Naive thymus-derived CD4-positive, alpha-beta T cell (primary cell): Measurements from ENCODE around the gene SOX21. TPM values are rescaled to one million over a fixed set of nuclear protein-coding genes. Genes with fewer than 3 reads are reported as not detected.

Source experiments
- ATAC-seq: fragments of 150-1000 bp; cut with Tn5 transposase; 2 replicates; pipeline ENCODE4 v1.10.0; 2021; ENCODE audit warnings: mild to moderate bottlenecking, moderate library complexity
- CTCF ChIA-PET: fragments of 350-600 bp; sonication (Branson Sonifier 250); formaldehyde crosslinking; loops from one replicate; lab custom pipeline; 2021; ENCODE audit warnings: antibody characterized with exemption; lab: Charles Lee
- POLR2A ChIA-PET: fragments of 350-600 bp; sonication (Branson Sonifier 250); formaldehyde crosslinking; loops from one replicate; lab custom pipeline; 2021; ENCODE audit warnings: antibody characterized with exemption, inconsistent platforms; lab: Charles Lee
- DNase-seq, 9 donors: peaks; one replicate each; pipeline versions ENCODE4 v3.0.0 to v3.0.0-alpha.2; 2020 to 2022; ENCODE audit warnings: mixed read lengths in 1 of 9
- H3K27ac ChIP-seq: one replicate; pipeline ENCODE4 v1.7.0; 2013; ENCODE audit warnings: mild to moderate bottlenecking, low read depth, low read length, moderate library complexity
- H3K27me3 ChIP-seq, 2 donors: one replicate each; pipeline ENCODE4 v1.7.0; 2013; ENCODE audit warnings: low read length in 2 of 2, mild to moderate bottlenecking in 2 of 2, moderate library complexity in 2 of 2; ENCODE audit not compliant: control insufficient read depth in 2 of 2, insufficient read depth in 2 of 2
- H3K36me3 ChIP-seq, 3 experiments: 1 replicate in 2 of 3; 2 replicates in 1 of 3; pipeline ENCODE4 v1.7.0; 2013; ENCODE audit warnings: low read length in 3 of 3, mild to moderate bottlenecking in 3 of 3, moderate library complexity in 1 of 3; ENCODE audit not compliant: insufficient read depth in 3 of 3, control insufficient read depth in 2 of 3
- H3K4me1 ChIP-seq, 2 donors: one replicate each; pipeline ENCODE4 v1.7.0; 2013; ENCODE audit warnings: low read length in 2 of 2, mild to moderate bottlenecking in 2 of 2, moderate library complexity in 1 of 2; ENCODE audit not compliant: control insufficient read depth in 2 of 2, insufficient read depth in 2 of 2
- H3K4me3 ChIP-seq: 2 replicates; pipeline ENCODE4 v1.7.0; 2013; ENCODE audit warnings: mild to moderate bottlenecking, low read length
- H3K9me3 ChIP-seq, 3 experiments: 1 replicate in 2 of 3; 2 replicates in 1 of 3; pipeline ENCODE4 v1.7.0; 2013; ENCODE audit warnings: low read length in 3 of 3; ENCODE audit not compliant: control insufficient read depth in 2 of 3
- H3K27ac Mint-ChIP-seq, 9 donors: one replicate each; pipeline ENCODE4 v1.8.0; 2020 to 2022; ENCODE audit warnings: mixed read lengths in 9 of 9, mild to moderate bottlenecking in 8 of 9, moderate library complexity in 5 of 9, inconsistent platforms in 2 of 9
- H3K27me3 Mint-ChIP-seq, 5 donors: one replicate each; pipeline ENCODE4 v1.8.0; 2021 to 2022; ENCODE audit warnings: mixed read lengths in 5 of 5, mild to moderate bottlenecking in 1 of 5
- H3K36me3 Mint-ChIP-seq, 5 donors: one replicate each; pipeline ENCODE4 v1.8.0; 2020 to 2022; ENCODE audit warnings: mixed read lengths in 5 of 5, mild to moderate bottlenecking in 3 of 5, inconsistent platforms in 1 of 5
- H3K4me1 Mint-ChIP-seq, 7 donors: one replicate each; pipeline ENCODE4 v1.8.0; 2020 to 2022; ENCODE audit warnings: mixed read lengths in 7 of 7, mild to moderate bottlenecking in 3 of 7, inconsistent platforms in 1 of 7
- H3K4me3 Mint-ChIP-seq, 10 donors: one replicate each; pipeline ENCODE4 v1.8.0; 2020 to 2022; ENCODE audit warnings: mild to moderate bottlenecking in 10 of 10, mixed read lengths in 10 of 10, moderate library complexity in 6 of 10, inconsistent platforms in 2 of 10
- H3K9me3 Mint-ChIP-seq, 11 donors: one replicate each; pipeline ENCODE4 v1.8.0; 2020 to 2022; ENCODE audit warnings: mixed read lengths in 11 of 11, mild to moderate bottlenecking in 4 of 11, inconsistent platforms in 1 of 11, moderate library complexity in 1 of 11
- intact Hi-C, 2 donors: fragments of 100-400 bp; cut with micrococcal nuclease; formaldehyde crosslinking; loops; one replicate each; pipeline ENCODE4 v1.15.1; 2023
- polyA plus RNA-seq, 2 donors: library from polyadenylated mRNA; unstranded; fragments of 300-500 nt; fragmentation: Illumina TruSeq; gene quantifications; one replicate each; pipeline ENCODE4 v1.2.3, GENCODE V29; 2021
- total RNA-seq, 6 experiments: library from RNA in 5 of 6; stranded (reverse) in 5 of 6; gene quantifications; 1 replicate in 5 of 6; 2 replicates in 1 of 6; pipeline ENCODE4 v1.2.3 and lab custom pipeline; 2021 to 2026

SOX21 gene
- total and polyA plus RNA-seq, 7 experiments from 2014 or later: not detected

GRCh38 chr13:94710065-94710781, 2.1 kb downstream of the SOX21 start:
- no peaks in the 10 kb centered on the region for H3K4me1 ChIP-seq
- peaks cover 72 to 82% (median 75%) of the 10 kb centered on the region in 5 donors for H3K27me3 Mint-ChIP-seq
- H3K4me1 Mint-ChIP-seq: peaks cover 10 to 53% (median 31%) of the 10 kb centered on the region in 7 donors
- H3K4me3 Mint-ChIP-seq: peak overlapping the region; percentile 49 to 79 (median 66)
- DNase-seq (no peak), ATAC-seq (no peak)
- peaks cover 0 to 5% (median 0%) of the 10 kb centered on the region in 3 experiments for H3K9me3 ChIP-seq
- intact Hi-C loops: no loop called here
- CTCF ChIA-PET: interaction anchor here (0.6 kb wide), 1 partner anchor 671 kb away, joined by 3 read pairs; no protein-coding TSS in a partner anchor
- no peak overlapping the region for H3K27ac ChIP-seq
- H3K36me3 ChIP-seq: no peaks in the 10 kb centered on the region
- H3K4me3 ChIP-seq: no peak overlapping the region
- H3K27ac Mint-ChIP-seq: peak overlapping the region in 1 of 9 donors; percentile 74
- H3K27me3 ChIP-seq: peaks cover 4 to 51% of the 10 kb centered on the region in 2 donors
- POLR2A ChIA-PET: no interaction called here
- H3K36me3 Mint-ChIP-seq: peaks cover 0 to 9% (median 0%) of the 10 kb centered on the region in 5 donors
- peaks cover 0 to 39% (median 8%) of the 10 kb centered on the region in 11 donors for H3K9me3 Mint-ChIP-seq

GRCh38 chr13:94709001-94709834, 3.1 kb downstream of the SOX21 start:
- DNase-seq (no peak), ATAC-seq (no peak)
- Mint-ChIP-seq H3K9me3 (peaks cover 0 to 42% (median 8%) of the 10 kb centered on the region in 11 donors), H3K4me1 (peaks cover 10 to 53% (median 31%) of the 10 kb centered on the region in 7 donors), H3K4me3 (peak overlapping the region in 4 of 10 donors; percentile 3 to 51 (median 25)), H3K27ac (no peak overlapping the region), H3K27me3 (peaks cover 74 to 82% (median 75%) of the 10 kb centered on the region in 5 donors), H3K36me3 (peaks cover 0 to 9% (median under 1%) of the 10 kb centered on the region in 5 donors)
- Histone ChIP-seq H3K9me3 (peaks cover 0 to 5% (median 0%) of the 10 kb centered on the region in 3 experiments), H3K36me3 (no peaks in the 10 kb centered on the region), H3K27me3 (peaks cover 4 to 48% of the 10 kb centered on the region in 2 donors), H3K4me1 (no peaks in the 10 kb centered on the region), H3K27ac (no peak overlapping the region), H3K4me3 (no peak overlapping the region)
- ChIA-PET POLR2A (no interaction called here), CTCF (interaction anchor here (0.6 kb wide), 2 partner anchors 280 to 672 kb away, joined by 3 to 4 read pairs; no protein-coding TSS in a partner anchor)
- intact Hi-C loops: loop anchor here in 1 of 2 donors (5.0 to 10.0 kb wide), 2 partner anchors 258 to 1484 kb away; partner anchors contain the start of gene GPC6

- intact Hi-C loops: loop anchor here in 1 of 2 donors (5.0 to 10.0 kb wide), 2 partner anchors 259 to 1483 kb away; partner anchors contain the start of gene GPC6
- Histone ChIP-seq H3K9me3 (peaks cover 0 to 5% (median 0%) of the 10 kb centered on the region in 3 experiments), H3K4me1 (no peaks in the 10 kb centered on the region), H3K27ac (no peak overlapping the region), H3K27me3 (peaks cover 4 to 48% of the 10 kb centered on the region in 2 donors), H3K4me3 (no peak overlapping the region), H3K36me3 (no peaks in the 10 kb centered on the region)
- ChIA-PET CTCF (no interaction called here), POLR2A (no interaction called here)
- Mint-ChIP-seq H3K4me1 (peaks cover 10 to 48% (median 32%) of the 10 kb centered on the region in 7 donors), H3K27me3 (peaks cover 76 to 84% (median 79%) of the 10 kb centered on the region in 5 donors), H3K27ac (peak overlapping the region in 1 of 9 donors; percentile 15), H3K36me3 (peaks cover 0 to 9% (median 4%) of the 10 kb centered on the region in 5 donors), H3K4me3 (peak overlapping the region in 6 of 10 donors; percentile 51 to 72 (median 62)), H3K9me3 (peaks cover 0 to 50% (median 8%) of the 10 kb centered on the region in 11 donors)
- DNase-seq: no peak
- no peak for ATAC-seq
Observed at GRCh38 chr13:94708031-94708859, 4.1 kb downstream of the SOX21 start.

- Histone ChIP-seq H3K27ac (no peak overlapping the region), H3K4me1 (no peaks in the 10 kb centered on the region), H3K27me3 (peaks cover 4 to 47% of the 10 kb centered on the region in 2 donors), H3K36me3 (no peaks in the 10 kb centered on the region), H3K4me3 (no peak overlapping the region), H3K9me3 (peaks cover 0 to 5% (median 0%) of the 10 kb centered on the region in 3 experiments)
- POLR2A ChIA-PET: no interaction called here
- no peak for DNase-seq
- Mint-ChIP-seq H3K9me3 (peaks cover 0 to 51% (median 8%) of the 10 kb centered on the region in 11 donors), H3K36me3 (peaks cover 0 to 9% (median 4%) of the 10 kb centered on the region in 5 donors), H3K4me1 (peaks cover 10 to 47% (median 31%) of the 10 kb centered on the region in 7 donors), H3K27me3 (peaks cover 78 to 89% (median 84%) of the 10 kb centered on the region in 5 donors), H3K27ac (peak overlapping the region in 1 of 9 donors; percentile 47), H3K4me3 (peak overlapping the region; percentile 20 to 72 (median 61))
- CTCF ChIA-PET: no interaction called here
- intact Hi-C loops: loop anchor here in 1 of 2 donors (5.0 to 10.0 kb wide), 2 partner anchors 260 to 1483 kb away; partner anchors contain the start of gene GPC6
- ATAC-seq: no peak
Observed at GRCh38 chr13:94707400-94708021, 4.8 kb downstream of the SOX21 start.

- POLR2A ChIA-PET: no interaction called here
- H3K4me3 ChIP-seq: no peak overlapping the region
- Mint-ChIP-seq H3K36me3 (peaks cover 0 to 9% (median 4%) of the 10 kb centered on the region in 5 donors), H3K27me3 (peaks cover 79 to 91% (median 85%) of the 10 kb centered on the region in 5 donors), H3K9me3 (peaks cover 0 to 51% (median 8%) of the 10 kb centered on the region in 11 donors), H3K4me1 (peaks cover 10 to 43% (median 26%) of the 10 kb centered on the region in 7 donors), H3K4me3 (peak overlapping the region in 5 of 10 donors; percentile 29 to 72 (median 62)), H3K27ac (no peak overlapping the region)
- H3K27me3 ChIP-seq: peaks cover 4 to 45% of the 10 kb centered on the region in 2 donors
- no peaks in the 10 kb centered on the region for H3K36me3 ChIP-seq
- H3K27ac ChIP-seq: no peak overlapping the region
- no peak for ATAC-seq
- CTCF ChIA-PET: no interaction called here
- H3K9me3 ChIP-seq: peaks cover 0 to 5% (median 0%) of the 10 kb centered on the region in 3 experiments
- DNase-seq: no peak
- no peaks in the 10 kb centered on the region for H3K4me1 ChIP-seq
- intact Hi-C loops: loop anchor here in 1 of 2 donors (5.0 to 10.0 kb wide), 2 partner anchors 260 to 1482 kb away; partner anchors contain the start of gene GPC6
Observed at GRCh38 chr13:94706843-94707399, 5.4 kb downstream of the SOX21 start.
